K562 (cell line): ENCODE measurements around the gene KRT80. TPM values are rescaled to one million over a fixed set of nuclear protein-coding genes. Genes with fewer than 3 reads are reported as not detected.

Experiments
- ATAC-seq: fragments of 200-7000 bp; cut with Tn5 transposase; 3 replicates; pipeline ENCODE4 v1.9.1; 2020; ENCODE audit warnings: moderate library complexity
- BruUV-seq: library from RNA; stranded (reverse); fragments of 400-500 nt; replicated peaks from 2 replicates; lab custom pipeline; 2021; lab: Mats Ljungman, UMichigan
- CTCF ChIA-PET: fragments of 300-600 bp; formaldehyde crosslinking; extraction: SDS; loops from one replicate; lab custom pipeline; 2021; ENCODE audit warnings: low intra/inter-chr PET ratio; lab: Yijun Ruan, JAX
- POLR2A ChIA-PET: fragments of 300-600, 350-650 bp; sonication (Branson Sonifier 250); formaldehyde crosslinking; extraction: SDS; loops from one replicate; lab custom pipeline; 2021; ENCODE audit warnings: antibody characterized with exemption, inconsistent platforms; lab: Yijun Ruan, JAX
- DNase-seq, 4 experiments: peaks; one replicate each; pipeline versions ENCODE4 v3.0.0 to v3.0.0-alpha.2; 2011 to 2018; ENCODE audit warnings: low spot score in 3 of 4, mixed read lengths in 3 of 4; ENCODE audit errors: extremely low read depth in 1 of 4
- FAIRE-seq: peaks from 2 replicates; lab custom pipeline; 2011; peaks lifted over from hg19 to GRCh38; lab: Jason Lieb, UNC
- H2AFZ ChIP-seq: 2 replicates; pipeline ENCODE4 v1.6.0; 2011; ENCODE audit warnings: low read depth, low read length, control low read depth, inconsistent platforms
- H3K27ac ChIP-seq: fragments of 200-600 bp; 3 replicates; pipeline ENCODE4 v1.8.0; 2011; ENCODE audit warnings: low read depth, mild to moderate bottlenecking, control low read depth, inconsistent platforms, low read length, moderate library complexity, mixed read lengths; ENCODE audit errors: extremely low read depth
- H3K27me3 ChIP-seq, 2 experiments: fragments of 300-600 bp in 1 of 2; 2 replicates in 1 of 2; 3 replicates in 1 of 2; pipeline versions ENCODE4 v1.6.0 to v1.8.0; 2011; ENCODE audit warnings: inconsistent platforms in 2 of 2, low read length in 2 of 2, mild to moderate bottlenecking in 1 of 2, mixed read lengths in 1 of 2, moderate library complexity in 1 of 2; ENCODE audit not compliant: control insufficient read depth in 2 of 2, insufficient read depth in 2 of 2
- H3K36me3 ChIP-seq: fragments of 300-600 bp; 3 replicates; pipeline ENCODE4 v1.8.0; 2011; ENCODE audit warnings: mild to moderate bottlenecking, low read length, inconsistent platforms; ENCODE audit not compliant: control insufficient read depth, insufficient read depth
- H3K4me1 ChIP-seq, 2 experiments: fragments of 200-600 bp in 1 of 2; replicated peaks in 1 of 2; 2 replicates in 1 of 2; 3 replicates in 1 of 2; pipeline versions ENCODE4 v1.5.1 to v1.8.0; 2011; ENCODE audit warnings: inconsistent platforms in 2 of 2, low read length in 2 of 2, mild to moderate bottlenecking in 1 of 2, mixed read lengths in 1 of 2, moderate library complexity in 1 of 2; ENCODE audit not compliant: control insufficient read depth in 2 of 2, insufficient read depth in 2 of 2
- H3K4me2 ChIP-seq: 2 replicates; pipeline ENCODE4 v1.6.1; 2011; ENCODE audit warnings: low read length, control low read depth, inconsistent platforms, mixed read lengths; ENCODE audit not compliant: insufficient read depth
- H3K4me3 ChIP-seq: fragments of 200-600 bp; sonication (generic), shearing (Covaris generic); 2 replicates; pipeline ENCODE4 v1.5.1; 2016; ENCODE audit warnings: control low read depth, inconsistent platforms
- H3K79me2 ChIP-seq: fragments of 200-600 bp; 3 replicates; pipeline ENCODE4 v1.8.0; 2011; ENCODE audit warnings: low read length, inconsistent platforms; ENCODE audit not compliant: control insufficient read depth, insufficient read depth
- H3K9ac ChIP-seq, 2 experiments: 2 replicates each; pipeline versions ENCODE4 v1.6.0 to v1.6.1; 2011; ENCODE audit warnings: low read depth in 2 of 2, low read length in 2 of 2, control low read depth in 1 of 2, inconsistent platforms in 1 of 2, mild to moderate bottlenecking in 1 of 2, mixed read lengths in 1 of 2; ENCODE audit not compliant: insufficient read depth in 1 of 2
- H3K9me1 ChIP-seq: one replicate; pipeline ENCODE4 v1.6.0; 2011; ENCODE audit warnings: inconsistent platforms, mild to moderate bottlenecking, low read length, moderate library complexity; ENCODE audit not compliant: control insufficient read depth, insufficient read depth
- H3K9me3 ChIP-seq: replicated peaks from 2 replicates; pipeline ENCODE4 v1.5.1; 2011; ENCODE audit warnings: low read depth, low read length, inconsistent platforms; ENCODE audit not compliant: control insufficient read depth, insufficient read depth
- H4K20me1 ChIP-seq: replicated peaks from 2 replicates; pipeline ENCODE4 v1.6.1; 2011; ENCODE audit warnings: low read length, inconsistent platforms, mixed read lengths; ENCODE audit not compliant: control insufficient read depth, insufficient read depth
- CBFB ChIP-seq: sonication (generic); formaldehyde crosslinking; IDR thresholded peaks from 2 replicates; pipeline ENCODE4 v1.4.0; 2020; ENCODE audit warnings: mild to moderate bottlenecking, missing genetic modification reagents
- FOXJ3 ChIP-seq: sonication (generic); formaldehyde crosslinking; IDR thresholded peaks from 2 replicates; pipeline ENCODE4 v1.4.0; 2020; ENCODE audit warnings: mild to moderate bottlenecking, missing genetic modification reagents
- HMG20A ChIP-seq: fragments of 450-650 bp; formaldehyde crosslinking; conservative IDR thresholded peaks from 2 replicates; pipeline ENCODE4 v1.4.0; 2020; ENCODE audit warnings: mild to moderate bottlenecking, mixed read lengths
- KDM4B ChIP-seq, 2 experiments: fragments of 450-650 bp in 1 of 2; sonication (generic) in 1 of 2; IDR thresholded peaks; 2 replicates each; pipeline ENCODE4 v1.6.1; 2016 to 2017; ENCODE audit warnings: borderline replicate concordance in 2 of 2, antibody characterized with exemption in 1 of 2, low read depth in 1 of 2, mild to moderate bottlenecking in 1 of 2
- MYNN ChIP-seq, 2 experiments: sonication (generic); formaldehyde crosslinking in 1 of 2; IDR thresholded peaks; 2 replicates each; pipeline versions ENCODE4 v1.5.0 to v1.6.1; 2016 to 2020; ENCODE audit warnings: antibody characterized with exemption in 1 of 2, missing genetic modification reagents in 1 of 2
- RBM15 ChIP-seq: fragments of 200-400 bp; formaldehyde crosslinking; IDR thresholded peaks from 2 replicates; pipeline ENCODE4 v1.6.1; 2018; ENCODE audit warnings: mild to moderate bottlenecking, low read length, moderate library complexity; ENCODE audit not compliant: insufficient read depth
- TCF3 ChIP-seq: sonication (generic); formaldehyde crosslinking; IDR thresholded peaks from 2 replicates; pipeline ENCODE4 v1.4.0; 2020; ENCODE audit warnings: mild to moderate bottlenecking, missing genetic modification reagents
- ZBTB1 ChIP-seq: sonication (generic); formaldehyde crosslinking; IDR thresholded peaks from 2 replicates; pipeline ENCODE4 v1.8.1; 2023; ENCODE audit warnings: missing genetic modification reagents, low read depth, mild to moderate bottlenecking, borderline replicate concordance
- ZNF311 ChIP-seq: fragments of 250-450 bp; sonication (Bioruptor Pico); IDR thresholded peaks from 2 replicates; pipeline ENCODE4 v1.4.0; 2020; ENCODE audit warnings: mild to moderate bottlenecking, moderate library complexity
- WGBS: fragments of 100-300 bp; shearing (Covaris generic); methylation state at CpG from one replicate; pipeline ENCODE4 v1.1.6; 2016; ENCODE audit warnings: low coverage, mixed read lengths; ENCODE audit not compliant: insufficient coverage; ENCODE audit errors: missing lambda C conversion rate; 5-methylcytosine and 5-hydroxymethylcytosine counted together
- in situ Hi-C: fragments of 300-500 bp; cut with MboI; formaldehyde crosslinking; loops from 4 replicates; pipeline ENCODE4 v1.15.0; 2018; ENCODE audit warnings: inconsistent platforms, mixed read lengths
- intact Hi-C: fragments of 100-400 bp; cut with micrococcal nuclease; formaldehyde crosslinking; loops from 2 replicates; pipeline ENCODE4 v1.14.2; 2022
- polyA plus RNA-seq, 8 experiments: library from polyadenylated mRNA; depleted of rRNA in 4 of 8; stranded (reverse) in 5 of 8; unstranded in 3 of 8; fragments of >200 nt; fragmentation: Nextera tagmentation in 2 of 8; fragmentation: Illumina TruSeq in 1 of 8; extraction: Ambion mirVana in 2 of 8; extraction: Trizol in 1 of 8; gene quantifications; 2 replicates each; pipeline versions ENCODE4 v1.2.1 to v1.2.3, GENCODE V29; 2011 to 2014; ENCODE audit warnings: inconsistent platforms in 1 of 8, missing spikeins in 1 of 8
- total RNA-seq, 7 experiments: library from RNA; depleted of rRNA in 6 of 7; stranded (reverse); fragments of >200 nt in 6 of 7; fragmentation: Illumina TruSeq in 2 of 7; extraction: Trizol in 2 of 7; gene quantifications; 2 replicates each; pipeline versions ENCODE4 v1.2.1 to v1.2.3, GENCODE V29; 2011 to 2021; ENCODE audit warnings: low replicate concordance in 1 of 7
- TF ChIP-seq, protein P1 (sequence below): fragments of 450-650 bp; IDR thresholded peaks from 2 replicates; pipeline ENCODE4 v1.6.1; 2017; ENCODE audit warnings: antibody characterized with exemption, mild to moderate bottlenecking

KRT80 gene
- total and polyA plus RNA-seq, 9 of the 15 experiments (the other 6 are each of a cell fraction or from before 2014, with no cell fraction given), result not detected

DNA sequence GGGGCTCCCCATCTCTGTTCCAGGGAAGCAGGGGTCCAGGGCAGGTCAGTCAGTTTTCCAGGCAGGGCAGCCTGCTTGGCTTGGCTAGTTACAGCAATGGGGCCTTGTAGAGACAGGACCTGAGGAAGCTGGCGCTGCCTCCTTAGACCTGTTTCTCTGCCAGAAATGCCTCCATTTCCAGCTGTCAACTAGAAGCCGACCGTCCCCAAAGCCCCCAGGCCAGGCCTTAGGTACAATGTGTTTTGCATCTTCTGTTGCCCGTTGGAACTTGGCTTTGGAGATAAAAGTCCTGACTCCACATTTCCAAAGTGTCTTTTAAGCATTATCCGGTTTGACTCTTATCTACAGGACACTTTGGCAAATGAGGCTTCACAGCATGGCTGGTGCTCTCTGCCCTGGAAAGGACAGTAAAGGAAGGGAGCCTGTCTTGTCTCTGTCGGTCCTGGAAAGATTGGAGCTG lies 42.6 kb downstream of the KRT80 start:
- no peak overlapping the region for H3K27ac ChIP-seq
- intact Hi-C loops, result no loop called here
- H3K4me3 ChIP-seq, result no peak overlapping the region
- no peaks in the 10 kb centered on the region for H3K36me3 ChIP-seq
- TF ChIP-seq MYNN (IDR thresholded peaks at IDR 0.05) (peak; percentile 94), MYNN (CRISPR knock-in tag; IDR thresholded peaks at IDR 0.05) (peak; percentile 65; the same call in 1 of the 2 replicates), CBFB (CRISPR knock-in tag) (no peak)
- TF ChIP-seq, all 486 proteins: peak for 1
- Histone ChIP-seq H3K79me2 (no peaks in the 10 kb centered on the region), H4K20me1 (no peaks in the 10 kb centered on the region), H3K9me1 (no peaks in the 10 kb centered on the region), H3K9me3 (no peaks in the 10 kb centered on the region), H3K4me1 (peaks cover 8 to 39% of the 10 kb centered on the region in 2 experiments; a peak in 4 of 5 replicates), H3K4me2 (no peak overlapping the region), H3K27me3 (no peaks in the 10 kb centered on the region; a peak in 1 of 5 replicates), H2AFZ (no peak overlapping the region), H3K9ac (no peak overlapping the region)
- CTCF ChIA-PET, result no interaction called here
- in situ Hi-C loops, result no loop called here
- no peak for DNase-seq
- FAIRE-seq, result no peak
- POLR2A ChIA-PET, result interaction anchor here (0.6 to 1.1 kb wide), 3 partner anchors 418 to 756 kb away, joined by 3 read pairs; partner anchors contain the start of gene KRT8
- 30% methylated on average over 6 of the region's 6 CpGs for WGBS
- ATAC-seq, result no peak
- no TSS peak for BruUV-seq

DNA sequence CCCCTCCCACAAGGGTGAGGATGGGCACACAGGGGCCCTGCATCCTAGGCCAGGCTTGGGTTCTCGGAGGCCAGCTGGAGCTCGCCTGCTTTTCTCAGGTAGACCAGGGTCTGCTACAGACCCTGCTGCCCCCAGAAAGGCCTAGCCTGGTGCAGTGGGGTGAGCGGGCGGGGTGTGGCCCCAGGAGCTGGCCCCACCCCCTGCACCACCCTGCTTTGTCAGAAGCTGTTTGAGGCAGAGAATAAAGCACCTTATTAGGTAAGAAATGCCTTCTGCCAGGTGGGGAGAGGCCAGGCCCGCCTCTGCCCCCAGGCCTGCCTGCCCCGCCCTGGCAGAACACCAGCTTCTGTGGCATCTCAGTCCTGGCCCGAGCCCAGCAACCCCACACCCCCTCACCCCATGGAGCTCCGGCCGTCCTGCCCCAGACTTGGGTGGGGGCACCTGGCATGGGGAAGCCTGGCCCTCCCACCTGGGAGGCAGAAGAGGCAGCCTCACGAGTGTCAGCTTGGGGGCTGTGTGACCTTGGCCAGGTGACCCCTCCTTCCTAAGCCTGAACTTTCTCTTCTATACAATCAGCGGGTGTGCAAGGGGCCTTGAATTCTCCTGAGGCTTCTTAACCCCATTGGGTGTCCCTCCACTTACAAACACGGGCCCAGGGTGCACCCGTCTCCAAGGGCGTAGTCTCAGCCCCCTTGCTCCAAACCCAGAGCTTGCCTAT lies 43.2 kb downstream of the KRT80 start:
- in situ Hi-C loops, result no loop called here
- Histone ChIP-seq H3K4me3 (no peak overlapping the region), H2AFZ (no peak overlapping the region), H3K79me2 (no peaks in the 10 kb centered on the region), H3K9me1 (no peaks in the 10 kb centered on the region), H3K27ac (no peak overlapping the region), H3K27me3 (no peaks in the 10 kb centered on the region; a peak in 1 of 5 replicates), H3K9ac (peak overlapping the region in 1 of 2 experiments; percentile 66; a peak in 1 of 4 replicates), H3K9me3 (no peaks in the 10 kb centered on the region), H3K4me2 (no peak overlapping the region), H3K4me1 (peaks cover 8 to 44% of the 10 kb centered on the region in 2 experiments; a peak in 4 of 5 replicates), H4K20me1 (no peaks in the 10 kb centered on the region), H3K36me3 (no peaks in the 10 kb centered on the region)
- ChIA-PET CTCF (no interaction called here), POLR2A (interaction anchor here (0.6 kb wide), 3 partner anchors 25 to 621 kb away, joined by 3 read pairs; no protein-coding TSS in a partner anchor)
- FAIRE-seq, result no peak
- BruUV-seq, result no TSS peak
- no peak for ATAC-seq
- WGBS, result 74% methylated on average over 11 of the region's 14 CpGs
- DNase-seq, result peak in 2 of 4 experiments; percentile 25 to 33
- intact Hi-C loops, result no loop called here
- TF ChIP-seq HMG20A (CRISPR knock-in tag) (no peak), ZNF311 (CRISPR knock-in tag) (no peak), KDM4B (IDR thresholded peaks at IDR 0.05; ENCODE audit: borderline replicate concordance in 2 of 2, low read depth in 1 of 2) (no peak), ZBTB1 (no peak), TCF3 (no peak), FOXJ3 (CRISPR knock-in tag) (no peak), RBM15 (no peak)
- TF ChIP-seq, protein P1, sequence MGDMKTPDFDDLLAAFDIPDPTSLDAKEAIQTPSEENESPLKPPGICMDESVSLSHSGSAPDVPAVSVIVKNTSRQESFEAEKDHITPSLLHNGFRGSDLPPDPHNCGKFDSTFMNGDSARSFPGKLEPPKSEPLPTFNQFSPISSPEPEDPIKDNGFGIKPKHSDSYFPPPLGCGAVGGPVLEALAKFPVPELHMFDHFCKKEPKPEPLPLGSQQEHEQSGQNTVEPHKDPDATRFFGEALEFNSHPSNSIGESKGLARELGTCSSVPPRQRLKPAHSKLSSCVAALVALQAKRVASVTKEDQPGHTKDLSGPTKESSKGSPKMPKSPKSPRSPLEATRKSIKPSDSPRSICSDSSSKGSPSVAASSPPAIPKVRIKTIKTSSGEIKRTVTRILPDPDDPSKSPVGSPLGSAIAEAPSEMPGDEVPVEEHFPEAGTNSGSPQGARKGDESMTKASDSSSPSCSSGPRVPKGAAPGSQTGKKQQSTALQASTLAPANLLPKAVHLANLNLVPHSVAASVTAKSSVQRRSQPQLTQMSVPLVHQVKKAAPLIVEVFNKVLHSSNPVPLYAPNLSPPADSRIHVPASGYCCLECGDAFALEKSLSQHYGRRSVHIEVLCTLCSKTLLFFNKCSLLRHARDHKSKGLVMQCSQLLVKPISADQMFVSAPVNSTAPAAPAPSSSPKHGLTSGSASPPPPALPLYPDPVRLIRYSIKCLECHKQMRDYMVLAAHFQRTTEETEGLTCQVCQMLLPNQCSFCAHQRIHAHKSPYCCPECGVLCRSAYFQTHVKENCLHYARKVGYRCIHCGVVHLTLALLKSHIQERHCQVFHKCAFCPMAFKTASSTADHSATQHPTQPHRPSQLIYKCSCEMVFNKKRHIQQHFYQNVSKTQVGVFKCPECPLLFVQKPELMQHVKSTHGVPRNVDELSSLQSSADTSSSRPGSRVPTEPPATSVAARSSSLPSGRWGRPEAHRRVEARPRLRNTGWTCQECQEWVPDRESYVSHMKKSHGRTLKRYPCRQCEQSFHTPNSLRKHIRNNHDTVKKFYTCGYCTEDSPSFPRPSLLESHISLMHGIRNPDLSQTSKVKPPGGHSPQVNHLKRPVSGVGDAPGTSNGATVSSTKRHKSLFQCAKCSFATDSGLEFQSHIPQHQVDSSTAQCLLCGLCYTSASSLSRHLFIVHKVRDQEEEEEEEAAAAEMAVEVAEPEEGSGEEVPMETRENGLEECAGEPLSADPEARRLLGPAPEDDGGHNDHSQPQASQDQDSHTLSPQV, result no peak
